ENCODE measurements around the gene PPP1R8. TPM values are rescaled to one million over a fixed set of nuclear protein-coding genes. Genes with fewer than 3 reads are reported as not detected.
A peak's percentile ranks its signal among the peaks of the same experiment; 100 is the strongest.

The PPP1R8 gene
- total and polyA plus RNA-seq, 2 experiments from 2014 or later, result 7.7 to 48.3 TPM

GRCh38 chr1:27833470-27833869 is 2.9 kb downstream of the PPP1R8 start:
- H3K4me2 ChIP-seq (ENCODE audit: unreplicated experiment), result peak overlapping the region; percentile 96
- TF ChIP-seq EZH2 (IDR thresholded peaks at IDR 0.05; ENCODE audit: insufficient read depth, poor library complexity, severe bottlenecking) (no peak), EZH2phosphoT487 (IDR thresholded peaks at IDR 0.05; ENCODE audit: insufficient read depth, low read depth) (no peak)
- peaks cover 34% of the 10 kb centered on the region for H3F3A ChIP-seq (ENCODE audit: insufficient read depth)
- H3K27ac ChIP-seq, result peak overlapping the region; percentile 83
- in situ Hi-C loops (cut with MboI), result no loop called here
- H3K4me3 ChIP-seq, result no peak overlapping the region
- H3K4me1 ChIP-seq (ENCODE audit: insufficient read depth), result peaks cover 24% of the 10 kb centered on the region
- no peaks in the 10 kb centered on the region for H3K27me3 ChIP-seq (replicated peaks; ENCODE audit: insufficient read depth)
- no peaks in the 10 kb centered on the region for H3K9me3 ChIP-seq (ENCODE audit: low read depth)
- H3K9me2 ChIP-seq (ENCODE audit: insufficient read depth), result no peaks in the 10 kb centered on the region
- peak overlapping the region; percentile 54 for H3K9ac ChIP-seq
- peaks cover 78% of the 10 kb centered on the region for H3K79me2 ChIP-seq (ENCODE audit: insufficient read depth)
- 68 to 70% methylated on average over 3 of the region's 3 CpGs for WGBS, 2 experiments (ENCODE audit: low coverage in 1 of 2, low lambda C conversion rate in 2 of 2, missing lambda C conversion rate in 2 of 2)
- H3K36me3 ChIP-seq (ENCODE audit: low read depth), result peaks cover 18% of the 10 kb centered on the region
- H4K20me1 ChIP-seq (ENCODE audit: insufficient read depth), result peaks cover 4% of the 10 kb centered on the region; the same call in 1 of the 2 replicates
- H2AFZ ChIP-seq, result no peak overlapping the region
- no peak for DNase-seq

- no peaks in the 10 kb centered on the region for H3K9me2 ChIP-seq (ENCODE audit: insufficient read depth)
- no peak overlapping the region for H3K9ac ChIP-seq
- H3K36me3 ChIP-seq (ENCODE audit: low read depth), result peaks cover 32% of the 10 kb centered on the region
- TF ChIP-seq EZH2 (IDR thresholded peaks at IDR 0.05; ENCODE audit: insufficient read depth, poor library complexity, severe bottlenecking), result no peak
- TF ChIP-seq EZH2phosphoT487 (IDR thresholded peaks at IDR 0.05; ENCODE audit: insufficient read depth, low read depth), result no peak
- peaks cover 4% of the 10 kb centered on the region; the same call in 1 of the 2 replicates for H4K20me1 ChIP-seq (ENCODE audit: insufficient read depth)
- no peak overlapping the region for H3K4me2 ChIP-seq (ENCODE audit: unreplicated experiment)
- no peaks in the 10 kb centered on the region for H3K27me3 ChIP-seq (replicated peaks; ENCODE audit: insufficient read depth)
- H3K4me1 ChIP-seq (ENCODE audit: insufficient read depth), result peaks cover 24% of the 10 kb centered on the region
- in situ Hi-C loops (cut with MboI), result no loop called here
- H3K79me2 ChIP-seq (ENCODE audit: insufficient read depth), result peaks cover 94% of the 10 kb centered on the region
- H3K9me3 ChIP-seq (ENCODE audit: low read depth), result no peaks in the 10 kb centered on the region
- H3K4me3 ChIP-seq, result no peak overlapping the region
- no peak for DNase-seq
- no peak overlapping the region for H3K27ac ChIP-seq
- peaks cover 28% of the 10 kb centered on the region for H3F3A ChIP-seq (ENCODE audit: insufficient read depth)
- H2AFZ ChIP-seq, result no peak overlapping the region
Observed at GRCh38 chr1:27835046-27835445, 4.5 kb downstream of the PPP1R8 start.

GRCh38 chr1:27835501-27835900 is 4.9 kb downstream of the PPP1R8 start:
- no peak overlapping the region for H3K27ac ChIP-seq
- peaks cover 24% of the 10 kb centered on the region for H3K4me1 ChIP-seq (ENCODE audit: insufficient read depth)
- peaks cover 36% of the 10 kb centered on the region for H3K36me3 ChIP-seq (ENCODE audit: low read depth)
- no peaks in the 10 kb centered on the region for H3K9me3 ChIP-seq (ENCODE audit: low read depth)
- H3K9ac ChIP-seq, result no peak overlapping the region
- 90 to 100% methylated on average over 1 of the region's 1 CpG for WGBS, 2 experiments (ENCODE audit: low coverage in 1 of 2, low lambda C conversion rate in 2 of 2, missing lambda C conversion rate in 2 of 2)
- H3K4me3 ChIP-seq, result no peak overlapping the region
- in situ Hi-C loops (cut with MboI), result no loop called here
- TF ChIP-seq EZH2phosphoT487 (IDR thresholded peaks at IDR 0.05; ENCODE audit: insufficient read depth, low read depth), result no peak
- peaks cover 4% of the 10 kb centered on the region; the same call in 1 of the 2 replicates for H4K20me1 ChIP-seq (ENCODE audit: insufficient read depth)
- no peak overlapping the region for H3K4me2 ChIP-seq (ENCODE audit: unreplicated experiment)
- H3K79me2 ChIP-seq (ENCODE audit: insufficient read depth), result peaks cover 98% of the 10 kb centered on the region
- H3K27me3 ChIP-seq (replicated peaks; ENCODE audit: insufficient read depth), result no peaks in the 10 kb centered on the region
- no peak overlapping the region for H2AFZ ChIP-seq
- H3K9me2 ChIP-seq (ENCODE audit: insufficient read depth), result no peaks in the 10 kb centered on the region
- peaks cover 26% of the 10 kb centered on the region for H3F3A ChIP-seq (ENCODE audit: insufficient read depth)
- no peak for DNase-seq

GRCh38 chr1:27849951-27850350 is 19.4 kb downstream of the PPP1R8 start:
- Histone ChIP-seq H3K4me3 (no peak overlapping the region), H3K9me3 (ENCODE audit: low read depth) (no peaks in the 10 kb centered on the region), H3K36me3 (ENCODE audit: low read depth) (peaks cover 25% of the 10 kb centered on the region; the same call in 1 of the 2 replicates), H4K20me1 (ENCODE audit: insufficient read depth) (no peaks in the 10 kb centered on the region), H3K27me3 (replicated peaks; ENCODE audit: insufficient read depth) (no peaks in the 10 kb centered on the region), H3K9ac (no peak overlapping the region), H2AFZ (no peak overlapping the region), H3K4me2 (ENCODE audit: unreplicated experiment) (no peak overlapping the region), H3K79me2 (ENCODE audit: insufficient read depth) (no peaks in the 10 kb centered on the region), H3K27ac (no peak overlapping the region), H3K4me1 (ENCODE audit: insufficient read depth) (no peaks in the 10 kb centered on the region), H3F3A (ENCODE audit: insufficient read depth) (0 out of 2 replicates have a peak, but pooled peaks cover 12% of the 10 kb centered on the region), H3K9me2 (ENCODE audit: insufficient read depth) (no peaks in the 10 kb centered on the region)
- WGBS, 2 experiments (ENCODE audit: low coverage in 1 of 2, low lambda C conversion rate in 2 of 2, missing lambda C conversion rate in 2 of 2), result 97 to 100% methylated on average over 7 of the region's 7 CpGs
- in situ Hi-C loops (cut with MboI), result no loop called here
- TF ChIP-seq EZH2phosphoT487 (IDR thresholded peaks at IDR 0.05; ENCODE audit: insufficient read depth, low read depth) (no peak), EZH2 (IDR thresholded peaks at IDR 0.05; ENCODE audit: insufficient read depth, poor library complexity, severe bottlenecking) (no peak)
- DNase-seq, result no peak

- H3K9ac ChIP-seq, result no peak overlapping the region
- no peaks in the 10 kb centered on the region for H3K9me3 ChIP-seq (ENCODE audit: low read depth)
- no peak for TF ChIP-seq EZH2phosphoT487 (IDR thresholded peaks at IDR 0.05; ENCODE audit: insufficient read depth, low read depth)
- no peak for TF ChIP-seq EZH2 (IDR thresholded peaks at IDR 0.05; ENCODE audit: insufficient read depth, poor library complexity, severe bottlenecking)
- H3K27ac ChIP-seq, result no peak overlapping the region
- no peak overlapping the region for H3K4me3 ChIP-seq
- H3K36me3 ChIP-seq (ENCODE audit: low read depth), result no peaks in the 10 kb centered on the region
- H2AFZ ChIP-seq, result no peak overlapping the region
- DNase-seq, result no peak
- H3K79me2 ChIP-seq (ENCODE audit: insufficient read depth), result no peaks in the 10 kb centered on the region
- H4K20me1 ChIP-seq (ENCODE audit: insufficient read depth), result no peaks in the 10 kb centered on the region
- no peaks in the 10 kb centered on the region for H3K27me3 ChIP-seq (replicated peaks; ENCODE audit: insufficient read depth)
- H3F3A ChIP-seq (ENCODE audit: insufficient read depth), result 0 out of 2 replicates have a peak, but pooled peaks cover 12% of the 10 kb centered on the region
- H3K4me1 ChIP-seq (ENCODE audit: insufficient read depth), result no peaks in the 10 kb centered on the region
- no peak overlapping the region for H3K4me2 ChIP-seq (ENCODE audit: unreplicated experiment)
- no peaks in the 10 kb centered on the region for H3K9me2 ChIP-seq (ENCODE audit: insufficient read depth)
- 80 to 85% methylated on average over 6 of the region's 6 CpGs for WGBS, 2 experiments (ENCODE audit: low coverage in 1 of 2, low lambda C conversion rate in 2 of 2, missing lambda C conversion rate in 2 of 2)
- in situ Hi-C loops (cut with MboI), result no loop called here
Observed at GRCh38 chr1:27855085-27855484, 24.5 kb downstream of the PPP1R8 start.

Data from GM23248 (cell line).